ENCODE measurements around the gene TM2D1.

TM2D1 gene

GRCh38 chr1:61692155-61692800, 32.7 kb downstream of the TM2D1 start:
- TF ChIP-seq ISL1 (CRISPR knock-in tag; IDR thresholded peaks at IDR 0.05): 0 out of 2 replicates have a peak, but pooled peaks have one; percentile 11
- no peak for TF ChIP-seq OSR1 (CRISPR knock-in tag; IDR thresholded peaks at IDR 0.05)
- no peak for TF ChIP-seq ARNTL (CRISPR knock-in tag; IDR thresholded peaks at IDR 0.05; ENCODE audit: borderline replicate concordance, low read depth)
- no peak for TF ChIP-seq ZNF70 (CRISPR knock-in tag; IDR thresholded peaks at IDR 0.05)
- no peak for TF ChIP-seq ZFP30 (CRISPR knock-in tag; IDR thresholded peaks at IDR 0.05)
- no peak for TF ChIP-seq CREB5 (CRISPR knock-in tag; IDR thresholded peaks at IDR 0.05; ENCODE audit: low read depth)
- TF ChIP-seq ZNF565 (CRISPR knock-in tag; conservative IDR thresholded peaks at IDR 0.05; ENCODE audit: low read depth): no peak
- TF ChIP-seq TSHZ2 (CRISPR knock-in tag; IDR thresholded peaks at IDR 0.05): no peak
- peak; percentile 47; the same call in 2 of the 3 replicates for ATAC-seq

DNA sequence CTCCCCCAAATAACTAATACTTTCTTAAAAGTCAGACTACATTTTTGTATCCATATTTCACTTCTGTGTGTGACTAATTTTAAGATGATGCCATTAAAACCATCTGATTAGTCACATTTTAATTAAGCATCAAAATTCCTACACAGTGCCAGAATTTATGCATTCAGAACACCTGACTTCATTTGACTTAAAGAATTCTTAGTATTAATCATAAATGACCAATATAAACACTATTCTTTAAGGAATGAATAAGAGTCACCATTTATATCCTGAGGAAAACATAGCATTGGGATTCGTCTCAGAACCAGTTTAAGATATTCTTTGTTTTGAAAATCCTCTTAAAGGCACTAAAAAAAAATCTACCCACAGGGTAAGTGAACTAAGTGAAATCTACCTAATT, 37.0 kb downstream of the TM2D1 start:
- no peak for TF ChIP-seq ZFP30 (CRISPR knock-in tag; IDR thresholded peaks at IDR 0.05)
- no peak for TF ChIP-seq ZNF565 (CRISPR knock-in tag; conservative IDR thresholded peaks at IDR 0.05; ENCODE audit: low read depth)
- no peak for TF ChIP-seq CSDC2 (CRISPR knock-in tag; IDR thresholded peaks at IDR 0.05)
- TF ChIP-seq, protein P1, sequence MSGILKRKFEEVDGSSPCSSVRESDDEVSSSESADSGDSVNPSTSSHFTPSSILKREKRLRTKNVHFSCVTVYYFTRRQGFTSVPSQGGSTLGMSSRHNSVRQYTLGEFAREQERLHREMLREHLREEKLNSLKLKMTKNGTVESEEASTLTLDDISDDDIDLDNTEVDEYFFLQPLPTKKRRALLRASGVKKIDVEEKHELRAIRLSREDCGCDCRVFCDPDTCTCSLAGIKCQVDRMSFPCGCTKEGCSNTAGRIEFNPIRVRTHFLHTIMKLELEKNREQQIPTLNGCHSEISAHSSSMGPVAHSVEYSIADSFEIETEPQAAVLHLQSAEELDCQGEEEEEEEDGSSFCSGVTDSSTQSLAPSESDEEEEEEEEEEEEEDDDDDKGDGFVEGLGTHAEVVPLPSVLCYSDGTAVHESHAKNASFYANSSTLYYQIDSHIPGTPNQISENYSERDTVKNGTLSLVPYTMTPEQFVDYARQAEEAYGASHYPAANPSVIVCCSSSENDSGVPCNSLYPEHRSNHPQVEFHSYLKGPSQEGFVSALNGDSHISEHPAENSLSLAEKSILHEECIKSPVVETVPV (CRISPR knock-in tag; IDR thresholded peaks at IDR 0.05): no peak
- TF ChIP-seq RARB (CRISPR knock-in tag; IDR thresholded peaks at IDR 0.05): no peak
- TF ChIP-seq TSHZ2 (CRISPR knock-in tag; IDR thresholded peaks at IDR 0.05): no peak
- TF ChIP-seq TCF4 (CRISPR knock-in tag; IDR thresholded peaks at IDR 0.05; ENCODE audit: borderline replicate concordance): no peak
- TF ChIP-seq, protein P2, sequence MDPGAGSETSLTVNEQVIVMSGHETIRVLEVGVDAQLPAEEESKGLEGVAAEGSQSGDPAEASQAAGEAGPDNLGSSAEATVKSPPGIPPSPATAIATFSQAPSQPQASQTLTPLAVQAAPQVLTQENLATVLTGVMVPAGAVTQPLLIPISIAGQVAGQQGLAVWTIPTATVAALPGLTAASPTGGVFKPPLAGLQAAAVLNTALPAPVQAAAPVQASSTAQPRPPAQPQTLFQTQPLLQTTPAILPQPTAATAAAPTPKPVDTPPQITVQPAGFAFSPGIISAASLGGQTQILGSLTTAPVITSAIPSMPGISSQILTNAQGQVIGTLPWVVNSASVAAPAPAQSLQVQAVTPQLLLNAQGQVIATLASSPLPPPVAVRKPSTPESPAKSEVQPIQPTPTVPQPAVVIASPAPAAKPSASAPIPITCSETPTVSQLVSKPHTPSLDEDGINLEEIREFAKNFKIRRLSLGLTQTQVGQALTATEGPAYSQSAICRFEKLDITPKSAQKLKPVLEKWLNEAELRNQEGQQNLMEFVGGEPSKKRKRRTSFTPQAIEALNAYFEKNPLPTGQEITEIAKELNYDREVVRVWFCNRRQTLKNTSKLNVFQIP (CRISPR knock-in tag; IDR thresholded peaks at IDR 0.05; ENCODE audit: borderline replicate concordance, low read depth): no peak
- no peak for TF ChIP-seq ESRRG (CRISPR knock-in tag; IDR thresholded peaks at IDR 0.05)
- no peak for TF ChIP-seq ISL1 (CRISPR knock-in tag; IDR thresholded peaks at IDR 0.05)
- no peak for TF ChIP-seq OSR1 (CRISPR knock-in tag; IDR thresholded peaks at IDR 0.05)
- TF ChIP-seq GLIS3 (CRISPR knock-in tag; IDR thresholded peaks at IDR 0.05): no peak
- TF ChIP-seq, protein P3, sequence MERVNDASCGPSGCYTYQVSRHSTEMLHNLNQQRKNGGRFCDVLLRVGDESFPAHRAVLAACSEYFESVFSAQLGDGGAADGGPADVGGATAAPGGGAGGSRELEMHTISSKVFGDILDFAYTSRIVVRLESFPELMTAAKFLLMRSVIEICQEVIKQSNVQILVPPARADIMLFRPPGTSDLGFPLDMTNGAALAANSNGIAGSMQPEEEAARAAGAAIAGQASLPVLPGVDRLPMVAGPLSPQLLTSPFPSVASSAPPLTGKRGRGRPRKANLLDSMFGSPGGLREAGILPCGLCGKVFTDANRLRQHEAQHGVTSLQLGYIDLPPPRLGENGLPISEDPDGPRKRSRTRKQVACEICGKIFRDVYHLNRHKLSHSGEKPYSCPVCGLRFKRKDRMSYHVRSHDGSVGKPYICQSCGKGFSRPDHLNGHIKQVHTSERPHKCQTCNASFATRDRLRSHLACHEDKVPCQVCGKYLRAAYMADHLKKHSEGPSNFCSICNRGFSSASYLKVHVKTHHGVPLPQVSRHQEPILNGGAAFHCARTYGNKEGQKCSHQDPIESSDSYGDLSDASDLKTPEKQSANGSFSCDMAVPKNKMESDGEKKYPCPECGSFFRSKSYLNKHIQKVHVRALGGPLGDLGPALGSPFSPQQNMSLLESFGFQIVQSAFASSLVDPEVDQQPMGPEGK (CRISPR knock-in tag; IDR thresholded peaks at IDR 0.05; ENCODE audit: borderline replicate concordance): no peak
- no peak for TF ChIP-seq SNAI2 (CRISPR knock-in tag; IDR thresholded peaks at IDR 0.05)
- ATAC-seq: no peak
